GM12873 (cell line): ENCODE results near the gene SP3.

Source experiments
- TF ChIP-seq, protein P1 (sequence below): IDR thresholded peaks from 2 replicates; pipeline ENCODE4 v1.5.1; 2012; ENCODE audit warnings: low read depth, mild to moderate bottlenecking, moderate library complexity, low read length, control low read depth; ENCODE audit not compliant: insufficient read depth; ENCODE audit errors: missing control alignments

The SP3 gene

DNA sequence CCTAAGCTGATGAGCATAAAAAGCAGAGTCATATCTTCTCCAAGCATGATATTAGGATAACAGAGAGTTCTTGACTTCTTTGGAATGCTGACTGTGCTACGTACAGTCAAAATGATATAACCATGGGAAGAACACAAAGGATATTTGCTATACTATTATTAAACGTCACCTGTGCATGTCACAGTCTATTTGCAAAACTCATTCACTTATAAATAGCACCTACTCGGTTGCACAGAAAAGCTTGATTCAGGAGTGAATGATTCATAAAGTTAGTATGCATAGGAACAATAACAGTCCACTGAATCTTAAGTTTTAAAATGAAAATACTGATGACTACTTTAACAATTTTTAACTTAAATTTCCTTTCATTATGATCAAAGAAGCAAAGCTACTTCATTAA is 83.3 kb downstream of the SP3 start:
- TF ChIP-seq, protein P1, sequence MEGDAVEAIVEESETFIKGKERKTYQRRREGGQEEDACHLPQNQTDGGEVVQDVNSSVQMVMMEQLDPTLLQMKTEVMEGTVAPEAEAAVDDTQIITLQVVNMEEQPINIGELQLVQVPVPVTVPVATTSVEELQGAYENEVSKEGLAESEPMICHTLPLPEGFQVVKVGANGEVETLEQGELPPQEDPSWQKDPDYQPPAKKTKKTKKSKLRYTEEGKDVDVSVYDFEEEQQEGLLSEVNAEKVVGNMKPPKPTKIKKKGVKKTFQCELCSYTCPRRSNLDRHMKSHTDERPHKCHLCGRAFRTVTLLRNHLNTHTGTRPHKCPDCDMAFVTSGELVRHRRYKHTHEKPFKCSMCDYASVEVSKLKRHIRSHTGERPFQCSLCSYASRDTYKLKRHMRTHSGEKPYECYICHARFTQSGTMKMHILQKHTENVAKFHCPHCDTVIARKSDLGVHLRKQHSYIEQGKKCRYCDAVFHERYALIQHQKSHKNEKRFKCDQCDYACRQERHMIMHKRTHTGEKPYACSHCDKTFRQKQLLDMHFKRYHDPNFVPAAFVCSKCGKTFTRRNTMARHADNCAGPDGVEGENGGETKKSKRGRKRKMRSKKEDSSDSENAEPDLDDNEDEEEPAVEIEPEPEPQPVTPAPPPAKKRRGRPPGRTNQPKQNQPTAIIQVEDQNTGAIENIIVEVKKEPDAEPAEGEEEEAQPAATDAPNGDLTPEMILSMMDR: no peak

DNA sequence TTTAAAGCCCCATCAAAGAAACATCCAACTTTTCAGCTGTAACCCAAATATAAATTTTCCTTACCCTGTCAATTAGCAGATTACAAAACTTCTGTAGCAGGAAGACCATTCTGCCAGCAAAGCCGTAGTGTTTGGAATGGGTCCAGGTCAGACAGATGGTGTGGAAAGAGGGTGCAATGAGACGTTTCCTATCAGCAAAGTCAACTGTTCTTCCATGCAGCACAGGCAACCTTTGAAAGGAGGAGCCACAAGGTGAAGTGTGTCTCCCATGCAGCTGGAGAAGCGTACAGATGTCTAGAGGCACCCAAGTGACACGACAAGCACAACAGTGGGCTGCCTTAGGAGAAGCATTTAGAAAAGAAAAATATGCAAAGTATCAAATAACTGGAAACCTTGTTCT is 83.7 kb downstream of the SP3 start:
- TF ChIP-seq, protein P1: no peak

DNA sequence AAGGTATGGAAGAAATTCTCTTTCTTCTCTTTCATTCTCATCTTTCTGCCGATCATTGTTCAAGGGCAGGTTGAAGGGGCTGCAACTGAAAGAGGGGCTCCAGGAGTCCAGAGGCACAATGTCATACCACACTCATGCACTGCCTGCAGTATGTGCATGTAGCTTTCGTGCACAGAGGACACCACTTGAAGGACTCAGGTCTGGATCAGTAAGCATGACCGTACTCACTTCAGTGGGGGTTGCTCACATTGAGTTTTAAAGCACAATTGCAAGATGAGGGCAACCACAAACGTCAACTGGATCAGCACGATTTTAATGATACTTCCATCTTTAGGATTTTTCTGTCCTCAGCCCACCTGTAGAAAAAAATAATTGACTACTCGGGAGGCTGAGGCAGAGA is 84.6 kb downstream of the SP3 start:
- TF ChIP-seq, protein P1: no peak

DNA sequence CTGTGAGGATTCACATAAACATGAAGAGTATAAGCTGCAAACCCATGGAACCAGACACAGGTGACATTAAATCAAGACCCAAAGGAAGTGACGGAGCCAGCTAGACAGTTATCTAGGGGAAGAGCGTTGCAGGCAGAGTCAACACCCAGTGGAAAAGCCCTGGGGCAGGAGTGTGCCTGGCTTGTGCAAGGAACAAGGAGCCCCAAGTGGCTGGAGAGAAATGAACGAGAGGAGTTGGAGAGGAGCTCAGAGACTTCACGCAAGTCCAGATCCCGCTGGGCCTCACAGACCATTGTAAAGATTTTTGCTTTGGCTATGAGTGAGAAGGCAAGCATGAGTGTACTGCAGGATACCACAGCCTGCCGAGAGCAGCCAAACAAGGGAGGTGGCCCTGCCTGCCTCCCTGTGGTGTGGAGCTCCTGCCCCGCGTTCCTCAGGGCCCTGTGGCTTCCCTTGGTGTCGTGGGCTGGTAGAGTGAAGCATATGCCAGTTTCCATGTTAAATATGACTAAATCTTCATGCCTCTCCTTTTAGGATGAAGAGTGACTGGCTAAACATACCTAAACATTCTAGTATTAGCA is 88.2 kb downstream of the SP3 start:
- TF ChIP-seq, protein P1: no peak

DNA sequence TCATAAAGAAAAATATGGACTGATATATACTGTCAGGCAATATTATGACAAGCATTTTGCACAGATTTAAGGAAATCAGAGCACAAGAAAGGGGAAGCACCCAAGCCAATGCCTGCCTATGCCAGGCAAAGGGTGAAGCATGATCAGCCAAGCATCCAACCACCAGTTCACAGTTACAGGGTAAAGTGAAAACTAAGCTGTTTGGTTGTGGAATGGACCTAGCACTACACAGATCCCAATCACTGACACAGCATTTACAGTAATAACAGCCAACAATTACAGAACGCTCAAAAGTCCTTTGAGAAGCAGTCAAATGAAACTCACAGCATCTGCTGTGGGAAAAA is 90.3 kb downstream of the SP3 start:
- TF ChIP-seq, protein P1: no peak

DNA sequence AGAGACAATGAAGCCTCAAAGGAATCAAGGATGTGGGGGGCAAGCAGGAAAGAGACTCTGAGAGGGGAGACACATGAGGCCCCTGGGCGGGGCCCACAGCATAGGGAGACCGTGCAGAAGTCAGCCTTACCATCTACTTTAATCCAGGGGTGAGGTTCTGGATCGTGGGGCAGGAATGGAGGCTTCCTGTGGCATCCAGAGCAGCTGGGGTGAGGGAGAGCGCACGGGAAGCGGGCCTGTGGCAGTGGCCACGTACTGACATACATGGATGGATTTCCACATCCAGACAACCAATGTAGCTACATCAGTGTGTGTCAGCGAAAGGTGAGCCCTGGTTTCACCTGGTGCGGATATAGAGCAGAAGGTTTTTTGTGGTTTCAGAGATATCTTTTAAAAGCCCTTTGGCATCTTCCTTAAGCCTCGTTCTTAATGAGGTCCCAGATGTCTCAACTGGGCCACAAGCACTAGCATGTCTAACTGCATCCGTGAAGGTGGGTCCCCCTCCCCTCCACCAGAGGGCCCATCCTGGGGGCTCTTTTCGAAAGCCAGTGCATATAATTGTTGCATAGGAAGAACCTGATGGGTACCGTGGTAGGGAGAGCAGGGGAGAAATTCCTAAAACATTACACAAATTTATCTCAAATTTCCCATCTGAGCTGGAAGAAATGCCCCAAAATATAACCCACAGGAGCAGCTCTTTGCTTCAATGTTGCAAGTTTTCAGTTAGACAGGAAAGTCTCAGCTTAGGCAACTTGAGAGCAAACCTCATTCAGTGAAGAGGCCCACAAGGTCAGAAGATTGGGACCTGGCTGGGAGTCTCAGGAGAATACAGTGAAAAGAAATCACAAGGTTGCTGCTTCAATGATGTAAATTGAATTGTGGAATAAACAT is 90.9 kb downstream of the SP3 start:
- TF ChIP-seq, protein P1: peak; percentile 38

DNA sequence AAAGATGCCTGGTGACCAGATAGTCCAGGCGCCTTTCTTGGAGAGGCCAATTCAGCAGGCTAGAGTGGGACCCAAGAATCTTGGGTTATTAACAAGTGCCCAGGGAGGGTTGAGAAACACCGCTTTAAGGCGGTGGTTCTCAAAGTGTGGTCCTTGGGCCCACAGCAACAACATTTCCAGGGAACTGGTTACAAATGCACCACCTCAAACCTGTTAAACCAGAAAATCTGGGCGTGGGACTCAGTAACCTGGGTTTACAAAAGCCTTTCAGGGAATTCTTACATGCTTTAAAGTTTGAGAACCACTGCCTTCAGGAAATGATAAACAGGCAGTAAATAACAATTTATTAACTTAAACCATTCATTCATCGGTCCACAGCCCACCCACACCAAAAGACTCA is 92.5 kb downstream of the SP3 start:
- TF ChIP-seq, protein P1: no peak
